ENCODE measurements around the gene TRIM9.
A peak's percentile ranks its signal among the peaks of the same experiment; 100 is the strongest.
"Not testable (repeated sequence)": the region's sequence is repeated elsewhere in the genome, so short reads cannot be mapped to it uniquely, and the experiment has no call there.

Gene TRIM9

DNA sequence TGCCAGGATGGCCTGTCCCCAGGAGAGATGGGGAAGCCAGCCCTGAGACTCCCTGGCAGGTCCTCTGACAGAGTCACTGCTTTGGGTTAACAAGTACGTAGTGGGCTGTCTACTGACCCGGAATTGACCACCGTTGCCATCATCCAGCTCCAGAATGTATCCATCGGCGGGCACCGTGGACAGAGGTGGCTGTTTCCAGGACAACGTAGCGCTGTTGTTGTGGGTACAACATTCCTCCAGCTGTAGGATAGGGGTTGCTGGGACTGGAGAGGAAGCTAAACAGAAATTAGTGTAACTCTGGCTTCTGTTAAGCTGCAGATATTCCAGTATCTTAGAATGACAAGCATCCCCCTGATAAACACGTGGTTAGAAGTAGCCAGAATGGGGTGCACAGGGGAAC, 94.3 kb downstream of the TRIM9 start:
- DNase-seq: no peak

GRCh38 chr14:50999726-51000125, 95.2 kb downstream of the TRIM9 start:
- DNase-seq: no peak

DNA sequence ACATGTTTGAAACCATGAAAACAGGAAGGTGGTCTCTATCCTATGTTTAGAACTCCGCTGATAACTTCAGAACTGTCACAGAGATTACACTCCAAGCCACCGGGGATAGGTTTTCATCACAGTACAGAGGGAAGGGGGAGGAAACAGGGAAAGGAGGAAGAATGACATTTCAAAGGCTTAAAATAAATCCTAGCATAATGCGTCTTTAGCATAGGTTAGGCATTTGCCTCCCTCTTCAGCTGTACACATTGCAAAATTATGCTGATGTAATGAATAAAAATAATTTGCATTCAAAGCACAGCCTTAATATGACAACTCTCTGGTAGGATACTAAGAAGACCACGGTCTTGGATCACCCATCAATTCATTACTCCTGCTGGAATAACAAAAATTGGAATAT, 96.3 kb downstream of the TRIM9 start:
- DNase-seq: no peak

DNA sequence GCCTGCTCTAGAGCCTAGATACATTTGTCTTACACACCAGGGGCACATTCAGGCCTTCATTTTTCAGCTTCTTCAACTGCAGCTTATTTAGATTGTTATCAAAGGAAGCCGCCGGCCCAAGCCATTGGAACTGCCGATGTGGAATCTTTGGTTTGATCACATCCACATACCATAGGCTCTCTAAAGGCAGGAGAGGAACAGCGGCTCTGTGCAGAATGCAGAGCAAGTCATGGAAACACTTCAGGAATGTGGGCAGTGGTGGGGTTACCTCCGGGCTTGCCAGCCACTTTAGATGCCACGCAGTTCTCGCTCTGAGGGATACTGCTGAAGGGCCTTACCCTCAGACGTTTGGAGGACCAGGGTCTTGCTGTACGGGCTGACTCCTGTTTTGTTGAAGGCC, 97.2 kb downstream of the TRIM9 start:
- DNase-seq: no peak

GRCh38 chr14:50994158-50994557, 100.7 kb downstream of the TRIM9 start:
- DNase-seq: not testable (repeated sequence)

DNA sequence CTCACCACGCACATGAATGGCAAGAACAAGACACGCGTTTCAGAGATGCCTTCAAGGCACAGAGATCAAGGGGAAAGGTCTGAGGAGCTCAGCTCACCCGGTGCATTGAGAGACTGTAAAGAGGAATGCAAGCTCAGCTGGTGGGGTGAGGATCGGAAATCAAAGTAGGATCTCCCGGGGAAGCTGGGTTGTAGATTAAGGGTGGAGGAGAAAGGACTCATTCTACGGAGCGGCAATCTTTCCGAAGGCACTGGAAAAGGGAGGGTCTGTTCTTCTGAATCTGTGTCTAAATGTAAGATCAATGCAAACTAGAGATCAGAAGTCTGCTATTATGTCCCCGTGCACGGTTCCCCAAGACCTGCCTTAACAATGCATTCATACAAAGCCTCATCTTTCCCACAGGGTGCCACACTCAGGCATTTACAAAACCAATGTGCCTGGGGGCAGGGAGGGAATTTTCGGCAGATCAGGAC, 109.0 kb downstream of the TRIM9 start:
- no peak for DNase-seq

DNA sequence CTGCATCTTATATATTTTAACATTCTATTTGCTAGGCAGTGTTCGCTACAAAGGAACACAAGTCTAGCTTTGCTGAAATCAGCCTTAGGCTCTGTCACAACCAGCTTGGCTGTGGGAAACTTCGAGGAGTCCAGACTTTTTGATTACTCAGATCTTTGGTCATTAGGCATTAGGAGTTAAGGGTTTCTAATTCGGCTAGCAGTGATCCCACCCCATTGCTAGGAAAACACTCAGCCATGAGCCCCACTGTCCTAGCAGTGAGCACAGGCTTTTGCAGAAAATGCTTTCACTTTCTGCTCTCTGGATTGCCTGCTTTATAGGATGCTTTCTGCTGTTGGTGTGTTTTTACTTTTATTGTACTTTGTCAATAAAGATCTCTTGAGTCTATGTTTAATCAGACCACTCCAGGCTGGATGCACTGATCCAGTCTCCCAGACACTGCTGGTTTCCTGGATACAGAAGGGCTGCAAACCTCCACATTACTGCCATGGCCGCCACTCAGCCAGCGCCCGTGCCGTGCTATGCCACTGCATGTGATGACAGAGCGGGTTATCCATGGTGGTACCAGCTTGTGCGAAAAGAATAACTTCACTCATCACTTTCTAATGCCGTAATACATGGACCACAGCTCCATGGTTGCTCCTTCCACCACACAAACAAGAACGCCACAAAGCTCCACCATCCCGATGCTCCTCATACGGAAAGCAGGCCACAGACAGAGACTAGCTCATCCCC, 109.6 kb downstream of the TRIM9 start:
- no peak for DNase-seq

DNA sequence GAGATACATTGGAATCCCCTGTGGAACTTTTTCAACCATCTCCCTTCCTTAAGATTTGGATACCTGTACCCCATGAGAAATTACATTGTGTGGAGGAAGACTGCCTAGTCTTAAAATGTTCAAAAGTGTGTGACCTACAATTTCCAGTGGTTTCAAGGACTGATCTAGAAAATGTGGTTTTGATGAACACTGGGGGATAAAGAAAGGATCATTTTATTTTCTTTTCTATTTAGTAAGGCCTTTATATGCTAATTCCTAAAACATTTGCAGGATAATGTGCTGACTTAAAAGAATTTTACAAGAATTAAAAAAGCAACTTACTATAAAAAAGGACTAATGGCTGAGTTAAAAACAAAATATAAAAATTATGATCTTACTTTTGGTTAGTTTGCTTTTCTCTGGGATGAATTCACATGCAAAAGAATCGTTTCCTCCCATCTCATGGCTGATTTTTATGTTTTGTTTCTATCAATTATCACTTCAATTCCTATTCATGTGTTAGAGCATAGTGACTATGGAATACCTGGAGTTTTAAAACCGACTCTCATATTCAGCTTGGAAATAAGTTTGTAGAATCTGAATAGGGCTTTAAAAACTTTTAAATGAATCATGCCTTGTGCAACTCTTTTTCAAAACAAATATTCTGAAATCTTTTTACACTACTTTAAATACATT, 110.7 kb downstream of the TRIM9 start:
- no peak for DNase-seq

DNA sequence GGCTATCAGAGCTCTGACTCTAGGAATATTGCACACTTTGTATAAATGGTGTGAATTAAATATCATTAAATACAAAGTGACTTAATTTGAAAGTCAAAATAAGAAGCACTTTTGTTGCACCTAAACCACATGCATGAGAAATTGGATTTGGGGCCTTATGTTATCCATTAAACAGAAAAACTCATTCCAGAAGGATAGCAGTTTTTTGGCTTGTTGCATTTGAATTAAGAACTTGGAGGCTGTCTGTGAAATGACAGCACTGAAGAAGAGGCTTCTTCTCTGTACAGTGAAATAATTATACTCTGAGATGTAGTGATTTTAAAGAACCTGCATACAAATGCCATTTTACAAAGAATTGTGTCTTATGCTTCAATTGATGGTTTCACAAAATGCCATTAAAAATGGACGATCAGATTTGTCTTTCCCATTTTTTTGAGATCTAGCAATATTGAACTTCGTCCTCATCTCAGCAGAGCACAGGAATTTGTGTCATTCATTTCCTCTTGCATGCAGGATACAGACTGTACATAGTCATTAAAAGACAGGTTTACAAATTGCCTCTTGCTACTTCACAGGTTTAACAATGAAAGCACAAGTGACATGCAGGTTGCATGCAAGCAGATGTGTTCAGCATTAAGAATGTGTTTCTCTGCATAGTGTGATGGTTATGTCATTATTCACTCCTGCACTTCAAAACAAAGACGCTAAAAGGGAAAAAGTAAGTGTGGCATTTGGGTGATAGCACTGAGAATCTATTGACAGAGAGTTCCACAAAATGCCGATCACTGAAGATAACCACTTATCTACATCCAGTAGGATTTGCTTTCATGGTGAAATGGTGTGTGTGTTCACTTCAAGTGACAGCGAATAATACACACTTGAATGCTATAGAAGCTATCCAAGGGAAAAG, 114.7 kb downstream of the TRIM9 start:
- DNase-seq: no peak

DNA sequence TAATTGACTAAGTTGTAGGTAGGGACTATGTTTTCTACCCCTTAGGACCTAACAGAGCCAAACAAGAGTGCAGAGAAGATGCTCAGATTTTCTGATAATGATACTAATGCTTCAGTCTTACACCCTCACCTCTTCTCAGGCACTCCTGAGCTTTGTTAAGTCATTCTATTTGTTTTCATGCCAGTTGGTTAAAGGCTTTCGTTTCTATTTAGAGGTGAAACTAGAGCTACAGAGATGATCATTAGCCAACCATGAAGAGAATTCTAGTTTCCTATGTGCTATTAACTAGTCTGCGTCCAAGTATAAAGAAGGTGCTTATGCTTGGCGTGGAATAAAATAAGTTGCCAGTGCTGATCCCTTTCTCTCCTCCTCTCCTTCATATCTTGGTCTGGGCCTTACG, 116.0 kb downstream of the TRIM9 start:
- no peak for DNase-seq

- DNase-seq: no peak
Measured at GRCh38 chr14:50978529-50978871, 116.4 kb downstream of the TRIM9 start.

DNA sequence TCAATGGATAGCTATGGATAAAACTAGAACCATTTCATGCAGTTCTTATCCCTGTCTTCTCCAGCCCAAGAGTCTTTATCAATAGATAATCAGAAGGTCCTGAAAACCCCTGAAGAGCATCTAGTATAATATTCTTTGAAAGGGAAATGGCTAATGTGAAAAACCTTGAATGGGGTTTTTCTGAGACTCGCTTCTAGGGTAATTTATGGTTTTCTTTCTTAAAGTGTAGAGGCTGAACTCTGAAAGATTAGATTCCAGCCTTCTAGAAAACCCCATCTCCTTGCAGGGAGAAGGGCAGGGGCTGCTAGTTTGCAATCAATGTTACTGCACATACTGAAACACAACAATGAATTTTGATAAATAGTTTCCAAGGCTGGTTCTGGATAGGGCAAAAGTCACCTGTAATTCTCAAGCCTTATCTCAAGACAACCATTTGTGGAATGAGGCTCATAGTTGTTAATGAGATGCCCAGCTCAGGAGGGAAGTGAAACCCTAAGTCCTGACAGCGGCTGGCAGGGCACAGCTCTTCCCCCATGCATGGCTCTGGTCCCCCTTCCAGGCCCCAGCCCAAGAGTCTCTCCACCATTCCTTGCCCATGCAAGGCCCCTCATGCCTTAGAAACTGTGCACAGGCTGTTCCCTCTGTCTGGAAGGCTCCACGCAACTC, 116.9 kb downstream of the TRIM9 start:
- no peak for DNase-seq

GRCh38 chr14:50974118-50974517, 120.8 kb downstream of the TRIM9 start:
- no peak for DNase-seq

GRCh38 chr14:50972734-50973133, 122.2 kb downstream of the TRIM9 start:
- DNase-seq: no peak

DNA sequence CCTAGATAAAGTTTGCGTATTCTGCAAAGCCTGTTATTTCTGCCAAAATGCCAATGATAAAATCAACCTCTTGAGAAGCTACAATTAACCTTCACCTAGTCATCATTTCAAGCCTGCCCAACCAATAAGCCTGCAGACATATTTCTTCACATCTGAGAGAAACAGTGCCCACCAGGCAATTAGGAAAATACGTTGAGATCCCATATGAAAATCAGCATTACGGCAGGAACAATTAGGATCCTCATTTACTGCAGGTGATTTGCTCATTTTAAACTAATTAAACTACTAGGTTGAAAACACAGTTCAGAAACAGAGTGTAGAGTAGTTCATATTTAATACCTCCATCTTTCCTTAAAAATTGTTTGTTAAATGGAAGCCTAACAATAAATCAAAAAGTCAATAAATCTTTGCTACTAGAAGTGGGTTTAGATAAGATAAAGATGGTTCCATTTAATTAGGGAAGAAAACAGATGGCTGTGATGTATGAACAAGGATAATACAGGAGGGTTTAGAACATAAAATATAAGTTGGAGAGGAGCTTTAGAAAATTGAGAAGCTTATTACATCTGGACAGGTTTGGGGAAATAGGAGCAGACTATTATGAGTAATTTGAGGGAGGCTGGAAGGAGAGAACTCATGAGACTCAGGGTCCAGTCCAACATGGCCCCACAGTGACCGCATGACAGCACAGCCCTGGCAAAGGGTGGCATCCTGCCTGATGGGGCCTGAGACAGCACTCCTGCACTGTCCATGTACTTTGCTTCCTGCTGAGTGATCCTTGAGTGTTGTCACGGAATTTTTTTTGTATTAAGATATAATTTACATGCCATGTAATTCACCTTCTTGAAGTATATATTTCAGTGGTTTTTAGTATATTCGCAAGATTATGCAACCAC, 123.8 kb downstream of the TRIM9 start:
- no peak for DNase-seq

DNA sequence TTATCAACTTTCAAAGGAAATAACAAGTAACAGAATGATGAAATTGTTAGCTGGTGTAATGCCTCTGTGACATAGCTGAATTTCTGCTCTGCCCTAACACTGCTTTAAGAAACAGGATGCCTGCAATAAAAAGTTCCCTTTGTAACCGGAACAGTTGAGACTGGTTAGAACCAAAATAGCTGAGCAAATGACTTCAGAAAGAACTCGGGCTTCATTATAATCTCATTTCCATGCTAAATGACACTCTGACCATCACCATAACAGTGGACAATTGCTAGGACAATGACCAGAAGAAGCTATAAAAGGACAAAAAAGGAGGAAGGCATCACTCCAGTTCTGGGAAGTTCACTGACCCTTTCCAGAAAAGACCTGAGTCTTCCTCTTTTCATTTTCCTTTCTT, 127.1 kb downstream of the TRIM9 start:
- DNase-seq: no peak

DNA sequence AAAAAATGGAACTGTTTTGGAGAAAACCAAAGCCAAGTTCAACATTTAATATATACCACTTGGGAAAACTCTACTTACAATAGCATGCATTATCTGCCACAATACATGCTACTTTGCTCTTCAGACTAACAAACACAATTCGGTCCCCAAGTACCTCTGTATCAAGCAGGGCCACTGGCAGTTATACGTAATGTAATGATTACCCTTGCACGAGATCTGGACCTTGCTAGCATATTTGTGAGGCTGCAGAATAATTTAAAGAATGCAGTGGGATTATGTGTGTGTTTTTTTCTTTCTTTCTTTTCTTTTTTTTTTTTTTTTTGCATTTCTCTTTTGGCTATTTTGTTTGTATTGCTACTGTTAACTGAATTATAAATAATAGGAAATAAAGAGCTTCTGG, 127.8 kb downstream of the TRIM9 start:
- no peak for DNase-seq

DNA sequence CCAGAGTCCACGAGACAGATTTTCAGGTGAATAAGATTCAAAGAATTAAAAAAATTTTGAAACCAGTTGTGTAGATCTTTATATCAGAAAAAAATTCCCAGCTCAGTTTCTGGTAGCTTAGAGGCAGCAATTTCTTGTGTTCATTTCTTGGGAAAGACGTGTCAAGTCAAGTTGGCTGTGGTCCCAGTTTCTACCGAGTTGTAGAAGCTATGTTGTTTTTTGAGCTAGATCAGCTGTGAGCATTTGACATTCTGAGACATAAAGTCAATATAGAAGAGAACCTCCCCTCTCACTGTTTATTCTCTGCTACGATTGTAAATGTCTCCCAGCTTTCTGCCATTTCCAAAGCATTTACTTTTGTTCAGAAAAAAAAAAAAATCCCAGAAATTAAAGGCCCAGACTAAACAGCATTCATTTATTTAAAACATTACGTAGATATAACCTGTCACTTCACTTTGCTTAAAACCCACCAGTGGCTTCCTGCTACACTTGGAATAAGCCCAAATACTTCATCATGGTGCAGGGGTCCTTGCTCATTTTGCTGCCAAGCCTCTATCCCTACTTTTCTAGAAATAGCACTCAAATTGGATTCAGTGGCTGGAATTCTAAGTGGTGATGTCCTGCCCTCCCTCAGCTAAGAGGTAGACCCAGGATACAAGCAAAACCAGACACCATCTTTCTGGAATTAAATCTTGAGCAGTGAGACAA, 130.1 kb downstream of the TRIM9 start:
- DNase-seq: peak; percentile 86

DNA sequence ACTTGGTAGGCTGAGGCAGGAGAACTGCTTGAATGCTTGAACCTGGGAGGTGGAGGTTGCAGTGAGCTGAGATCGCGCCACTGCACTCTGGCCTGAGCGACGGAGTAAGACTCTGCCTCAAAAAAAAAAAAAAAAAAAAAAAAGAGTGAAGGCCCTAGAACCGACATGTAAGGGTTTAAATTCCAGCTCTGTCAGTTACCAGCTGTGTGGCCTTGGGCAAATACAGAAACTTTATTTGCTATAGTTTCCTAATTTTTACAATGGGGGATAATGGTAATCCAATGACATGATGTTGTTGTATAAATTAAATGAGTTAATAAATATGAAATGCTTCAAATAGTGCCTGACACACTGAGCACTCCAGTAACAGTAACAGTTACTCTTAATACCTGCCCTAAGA, 131.0 kb downstream of the TRIM9 start:
- no peak for DNase-seq

DNA sequence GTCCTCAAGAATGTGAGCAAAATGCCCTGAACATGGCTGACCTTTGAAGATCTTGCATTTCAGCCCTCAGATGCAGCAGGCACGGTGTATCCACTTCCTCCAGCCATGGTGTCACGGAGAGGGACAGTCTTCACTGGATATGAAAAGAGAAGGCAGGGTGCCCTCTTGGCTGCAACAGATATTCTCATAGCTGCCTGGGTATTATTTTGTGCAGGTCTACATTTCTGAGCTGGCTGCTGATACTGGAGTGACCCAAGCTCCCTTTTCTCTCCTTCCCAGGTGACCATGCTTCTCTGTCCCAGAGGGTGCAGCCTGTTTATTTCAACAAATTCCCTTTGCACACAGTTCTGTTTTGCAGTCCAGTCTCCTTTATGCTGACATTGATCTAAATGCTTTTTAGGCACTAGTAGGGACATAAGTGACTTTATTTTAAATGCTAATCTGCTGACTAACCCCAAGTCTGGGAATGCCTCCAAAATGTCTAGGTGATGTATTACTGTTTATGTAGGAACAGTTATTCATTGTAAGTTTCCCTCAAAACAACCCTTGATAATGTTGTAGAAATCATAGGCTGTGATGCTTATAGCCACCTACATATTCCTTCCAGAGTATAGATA, 133.2 kb downstream of the TRIM9 start:
- DNase-seq: peak; percentile 92

DNA sequence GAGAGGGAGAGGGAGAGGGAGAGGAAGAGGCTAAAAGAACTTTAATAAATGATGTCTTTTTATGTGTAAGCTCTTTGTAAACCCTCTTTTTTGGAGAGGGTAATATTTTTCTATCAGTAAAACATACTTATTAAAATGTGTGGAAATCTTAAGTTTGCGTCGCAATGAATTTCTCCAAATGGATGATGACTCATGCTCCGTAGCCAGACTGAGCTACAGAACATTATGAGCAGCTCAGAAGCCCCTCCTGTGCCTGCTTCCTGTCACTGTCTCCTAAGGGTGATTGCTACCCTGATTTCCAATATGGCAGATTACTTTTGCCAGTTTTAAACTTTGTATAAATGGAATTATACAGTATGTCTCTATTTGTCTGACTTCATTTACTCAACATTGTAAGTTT, 137.6 kb downstream of the TRIM9 start:
- peak; percentile 57 for DNase-seq

Measured in HCEC 1CT (cell line).